Large intestine (tissue), 3 donors: ENCODE measurements around the gene PTPRF. TPM values are rescaled to one million over a fixed set of nuclear protein-coding genes. Genes with fewer than 3 reads are reported as not detected.

Source experiments
- DNase-seq, 2 donors: peaks; one replicate each; pipeline versions ENCODE4 v3.0.0 to v3.0.0-alpha.2; 2013
- H3K27ac ChIP-seq: one replicate; pipeline ENCODE4 v1.5.1; 2013; ENCODE audit warnings: low read length
- H3K27me3 ChIP-seq: 2 replicates; pipeline ENCODE4 v1.6.1; 2013; ENCODE audit warnings: low read length; ENCODE audit not compliant: control insufficient read depth, insufficient read depth
- H3K36me3 ChIP-seq: 2 replicates; pipeline ENCODE4 v1.6.1; 2013; ENCODE audit warnings: low read length; ENCODE audit not compliant: control insufficient read depth, insufficient read depth
- H3K4me1 ChIP-seq: one replicate; pipeline ENCODE4 v1.6.1; 2013; ENCODE audit warnings: low read length; ENCODE audit not compliant: control insufficient read depth, insufficient read depth
- H3K4me3 ChIP-seq: one replicate; pipeline ENCODE4 v1.5.1; 2013; ENCODE audit warnings: low read length
- H3K9me3 ChIP-seq: one replicate; pipeline ENCODE4 v1.6.1; 2013; ENCODE audit warnings: mild to moderate bottlenecking, low read depth, low read length, moderate library complexity; ENCODE audit not compliant: control insufficient read depth
- WGBS: methylation state at CpG from one replicate; pipeline ENCODE4 v1.1.5; 2013; ENCODE audit warnings: low lambda C conversion rate; ENCODE audit not compliant: insufficient coverage; 5-methylcytosine and 5-hydroxymethylcytosine counted together
- polyA plus RNA-seq: library from polyadenylated mRNA; unstranded; fragments of 120-200 nt; gene quantifications from one replicate; pipeline ENCODE4 v1.2.1, GENCODE V29; 2013

The PTPRF gene
- polyA plus RNA-seq, 1 donor: 257 TPM

- Histone ChIP-seq H3K4me3 (no peak overlapping the region), H3K27me3 (no peaks in the 10 kb centered on the region), H3K4me1 (peaks cover 46% of the 10 kb centered on the region), H3K9me3 (no peaks in the 10 kb centered on the region), H3K36me3 (peaks cover 38% of the 10 kb centered on the region), H3K27ac (no peak overlapping the region)
- WGBS: no CpG with 5 or more reads among the region's 19 CpGs
- no peak for DNase-seq
These were observed 34.1 kb downstream of the PTPRF start for GRCh38 chr1:43564551-43565348.

GRCh38 chr1:43565600-43566360 is 35.1 kb downstream of the PTPRF start:
- no peaks in the 10 kb centered on the region for H3K9me3 ChIP-seq
- no peak overlapping the region for H3K27ac ChIP-seq
- peaks cover 45% of the 10 kb centered on the region for H3K36me3 ChIP-seq
- peaks cover 43% of the 10 kb centered on the region for H3K4me1 ChIP-seq
- no peaks in the 10 kb centered on the region for H3K27me3 ChIP-seq
- peak; percentile 70 to 83 for DNase-seq
- WGBS: no CpG with 5 or more reads among the region's 62 CpGs
- peak overlapping the region; percentile 38 for H3K4me3 ChIP-seq

GRCh38 chr1:43566382-43567044 is 35.8 kb downstream of the PTPRF start:
- H3K36me3 ChIP-seq: peaks cover 47% of the 10 kb centered on the region
- no peak overlapping the region for H3K27ac ChIP-seq
- WGBS: no CpG with 5 or more reads among the region's 16 CpGs
- DNase-seq: no peak
- no peaks in the 10 kb centered on the region for H3K27me3 ChIP-seq
- no peak overlapping the region for H3K4me3 ChIP-seq
- no peaks in the 10 kb centered on the region for H3K9me3 ChIP-seq
- peaks cover 48% of the 10 kb centered on the region for H3K4me1 ChIP-seq

- peaks cover 60% of the 10 kb centered on the region for H3K36me3 ChIP-seq
- no CpG with 5 or more reads among the region's 6 CpGs for WGBS
- H3K4me3 ChIP-seq: no peak overlapping the region
- peak overlapping the region; percentile 83 for H3K27ac ChIP-seq
- no peaks in the 10 kb centered on the region for H3K9me3 ChIP-seq
- no peaks in the 10 kb centered on the region for H3K27me3 ChIP-seq
- H3K4me1 ChIP-seq: peaks cover 55% of the 10 kb centered on the region
- DNase-seq: peak; percentile 85 to 89
These were observed 38.5 kb downstream of the PTPRF start for GRCh38 chr1:43569175-43569574.

GRCh38 chr1:43570277-43570676 is 39.6 kb downstream of the PTPRF start:
- peak overlapping the region; percentile 83 for H3K27ac ChIP-seq
- no peaks in the 10 kb centered on the region for H3K9me3 ChIP-seq
- H3K4me3 ChIP-seq: no peak overlapping the region
- peaks cover 44% of the 10 kb centered on the region for H3K4me1 ChIP-seq
- WGBS: no CpG with 5 or more reads among the region's 9 CpGs
- no peak for DNase-seq
- H3K27me3 ChIP-seq: no peaks in the 10 kb centered on the region
- peaks cover 65% of the 10 kb centered on the region for H3K36me3 ChIP-seq

- DNase-seq: no peak
- Histone ChIP-seq H3K4me3 (no peak overlapping the region), H3K4me1 (peaks cover 41% of the 10 kb centered on the region), H3K27me3 (no peaks in the 10 kb centered on the region), H3K36me3 (peaks cover 68% of the 10 kb centered on the region), H3K27ac (no peak overlapping the region), H3K9me3 (no peaks in the 10 kb centered on the region)
- WGBS: no CpG with 5 or more reads among the region's 14 CpGs
These were observed 40.0 kb downstream of the PTPRF start for GRCh38 chr1:43570715-43571114.

- Histone ChIP-seq H3K4me3 (no peak overlapping the region), H3K4me1 (peaks cover 33% of the 10 kb centered on the region), H3K9me3 (no peaks in the 10 kb centered on the region), H3K27ac (peak overlapping the region; percentile 26), H3K36me3 (peaks cover 74% of the 10 kb centered on the region), H3K27me3 (no peaks in the 10 kb centered on the region)
- DNase-seq: peak in 1 of 2 donors; percentile 59
- WGBS: no CpG with 5 or more reads among the region's 2 CpGs
These were observed 41.4 kb downstream of the PTPRF start for GRCh38 chr1:43572084-43572483.

- peaks cover 78% of the 10 kb centered on the region for H3K36me3 ChIP-seq
- peak overlapping the region; percentile 18 for H3K27ac ChIP-seq
These were observed 41.9 kb downstream of the PTPRF start for GRCh38 chr1:43572538-43572937.

GRCh38 chr1:43573066-43573800 is 42.5 kb downstream of the PTPRF start:
- H3K27me3 ChIP-seq: no peaks in the 10 kb centered on the region
- no CpG with 5 or more reads among the region's 11 CpGs for WGBS
- H3K27ac ChIP-seq: no peak overlapping the region
- DNase-seq: no peak
- H3K36me3 ChIP-seq: peaks cover 83% of the 10 kb centered on the region
- peaks cover 33% of the 10 kb centered on the region for H3K4me1 ChIP-seq
- no peaks in the 10 kb centered on the region for H3K9me3 ChIP-seq
- H3K4me3 ChIP-seq: no peak overlapping the region

More at GRCh38 chr1:43572538-43572937, 41.9 kb downstream of the PTPRF start:
- WGBS: 100% methylated on average over 1 of the region's 9 CpGs
- H3K9me3 ChIP-seq: no peaks in the 10 kb centered on the region
- DNase-seq: no peak
- H3K27me3 ChIP-seq: no peaks in the 10 kb centered on the region
- H3K4me3 ChIP-seq: no peak overlapping the region
- H3K4me1 ChIP-seq: peaks cover 33% of the 10 kb centered on the region

GRCh38 chr1:43576521-43576920 is 45.8 kb downstream of the PTPRF start:
- no peaks in the 10 kb centered on the region for H3K9me3 ChIP-seq
- H3K4me3 ChIP-seq: no peak overlapping the region
- H3K4me1 ChIP-seq: peaks cover 9% of the 10 kb centered on the region
- no peak for DNase-seq
- WGBS: no CpG with 5 or more reads among the region's 7 CpGs
- peaks cover 89% of the 10 kb centered on the region for H3K36me3 ChIP-seq
- no peaks in the 10 kb centered on the region for H3K27me3 ChIP-seq
- H3K27ac ChIP-seq: no peak overlapping the region
